ENCODE results near the gene CROT.

- no peak for TF ChIP-seq CTCF (IDR thresholded peaks at IDR 0.05; ENCODE audit: low read depth, low read length)
- no peak for TF ChIP-seq EZH2phosphoT487 (IDR thresholded peaks at IDR 0.05; ENCODE audit: low read depth)
These were observed 23.8 kb downstream of the CROT start for GRCh38 chr7:87369216-87369615.

All from OCI-LY3 (cell line).